ENCODE data around the gene PPP2R5A. TPM values are rescaled to one million over a fixed set of nuclear protein-coding genes. Genes with fewer than 3 reads are reported as not detected.
"Not testable (repeated sequence)": the region's sequence is repeated elsewhere in the genome, so short reads cannot be mapped to it uniquely, and the experiment has no call there.

Gene PPP2R5A
- total RNA-seq, 1 experiment from 2014 or later, result 22.0 TPM

- no peak overlapping the region for H3K56ac ChIP-seq (ENCODE audit: insufficient read length, low read depth, low read length)
- H3K79me1 ChIP-seq (ENCODE audit: insufficient read depth, low read depth, low read length, poor library complexity, severe bottlenecking), result no peaks in the 10 kb centered on the region
- no peak overlapping the region for H3K27ac ChIP-seq (ENCODE audit: insufficient read length, low read depth, low read length)
- H2BK5ac ChIP-seq (ENCODE audit: insufficient read length, low read length), result no peak overlapping the region
- H3K23me2 ChIP-seq (ENCODE audit: insufficient read length, low read depth, low read length, poor library complexity, severe bottlenecking), result no peaks in the 10 kb centered on the region
- no peak for DNase-seq
- H4K8ac ChIP-seq (replicated peaks; ENCODE audit: insufficient read length, low read depth, low read length), result no peak overlapping the region
- no peak overlapping the region for H3K23ac ChIP-seq (ENCODE audit: insufficient read length, low read depth, low read length)
- no peak overlapping the region for H4K5ac ChIP-seq (ENCODE audit: insufficient read length, low read depth, low read length)
- peaks cover 3 to 5% of the 10 kb centered on the region in 2 experiments; a peak in 3 of 5 replicates for H3K9me3 Mint-ChIP-seq
- H3K4ac ChIP-seq (ENCODE audit: low read depth, low read length), result no peak overlapping the region
- no peak overlapping the region for H3K4me2 ChIP-seq (ENCODE audit: insufficient read depth, insufficient read length, low read length)
- peaks cover 15 to 16% of the 10 kb centered on the region in 2 experiments for H3K4me1 Mint-ChIP-seq
- H4K20me1 ChIP-seq (ENCODE audit: control insufficient read depth, insufficient read depth, insufficient read length), result no peaks in the 10 kb centered on the region
- H2BK15ac ChIP-seq (ENCODE audit: low read depth, low read length), result no peak overlapping the region
- H3K36me3 Mint-ChIP-seq (ENCODE audit: insufficient read depth in 1 of 3, low read depth in 3 of 3), result peaks cover 4 to 7% (median 5%) of the 10 kb centered on the region in 3 experiments
- no peak overlapping the region for H2AK5ac ChIP-seq (ENCODE audit: insufficient read length, low read length)
- H3T11ph ChIP-seq (ENCODE audit: low read length), result no peak overlapping the region
- no peak overlapping the region for H2AFZ ChIP-seq (ENCODE audit: low read length)
- no peak overlapping the region for H3K27ac Mint-ChIP-seq
- no peaks in the 10 kb centered on the region for H3K9me3 ChIP-seq (ENCODE audit: control insufficient read depth, low read depth, low read length)
- peaks cover 4% of the 10 kb centered on the region; the same call in 1 of the 2 replicates for H3K4me1 ChIP-seq (ENCODE audit: insufficient read depth, low read length)
- H3K27me3 ChIP-seq (ENCODE audit: insufficient read depth, low read length), result no peaks in the 10 kb centered on the region
- no peak overlapping the region for H2BK120ac ChIP-seq (ENCODE audit: low read depth, low read length, poor library complexity, severe bottlenecking)
- no peak overlapping the region for H4K91ac ChIP-seq (ENCODE audit: insufficient read length, low read depth, low read length)
- 100% methylated on average over 2 of the region's 2 CpGs for WGBS (ENCODE audit: extremely low coverage, insufficient read length, low lambda C conversion rate)
- TF ChIP-seq CTCF (conservative IDR thresholded peaks at IDR 0.05), result no peak
- no peak overlapping the region for H3K4me3 Mint-ChIP-seq
- H3K18ac ChIP-seq (ENCODE audit: insufficient read length, low read depth, low read length), result no peak overlapping the region
- H2BK12ac ChIP-seq (ENCODE audit: insufficient read length, low read depth, low read length), result no peak overlapping the region
- no peak overlapping the region for H2BK20ac ChIP-seq (ENCODE audit: low read depth, low read length, poor library complexity, severe bottlenecking)
- H3K9ac ChIP-seq (ENCODE audit: extremely low read depth, insufficient read length, low read length), result no peak overlapping the region
- H3K14ac ChIP-seq (ENCODE audit: insufficient read depth, low read length), result no peak overlapping the region
- no peaks in the 10 kb centered on the region for H3K27me3 Mint-ChIP-seq (ENCODE audit: low read depth)
- H3K79me2 ChIP-seq (ENCODE audit: insufficient read depth, low read length), result no peaks in the 10 kb centered on the region; the same call in 1 of the 2 replicates
Measured at GRCh38 chr1:212317916-212318315, 32.7 kb downstream of the PPP2R5A start.

GRCh38 chr1:212321031-212321430 is 35.8 kb downstream of the PPP2R5A start:
- H3K4me3 Mint-ChIP-seq; H3K27ac Mint-ChIP-seq; H3K23me2 ChIP-seq (ENCODE audit: insufficient read length, low read depth, low read length, poor library complexity, severe bottlenecking); H4K5ac ChIP-seq (ENCODE audit: insufficient read length, low read depth, low read length); H3K4ac ChIP-seq (ENCODE audit: low read depth, low read length); H2BK5ac ChIP-seq (ENCODE audit: insufficient read length, low read length); H3K4me1 Mint-ChIP-seq; H3K27me3 Mint-ChIP-seq (ENCODE audit: low read depth); H3K9me3 ChIP-seq (ENCODE audit: control insufficient read depth, low read depth, low read length); H3T11ph ChIP-seq (ENCODE audit: low read length); H3K36me3 Mint-ChIP-seq (ENCODE audit: insufficient read depth in 1 of 3, low read depth in 3 of 3); H3K79me1 ChIP-seq (ENCODE audit: insufficient read depth, low read depth, low read length, poor library complexity, severe bottlenecking); H3K9me3 Mint-ChIP-seq; H4K91ac ChIP-seq (ENCODE audit: insufficient read length, low read depth, low read length); H3K4me1 ChIP-seq (ENCODE audit: insufficient read depth, low read length); H2AFZ ChIP-seq (ENCODE audit: low read length); DNase-seq; H3K27ac ChIP-seq (ENCODE audit: insufficient read length, low read depth, low read length); H3K23ac ChIP-seq (ENCODE audit: insufficient read length, low read depth, low read length); H2BK12ac ChIP-seq (ENCODE audit: insufficient read length, low read depth, low read length); H2BK15ac ChIP-seq (ENCODE audit: low read depth, low read length); H3K79me2 ChIP-seq (ENCODE audit: insufficient read depth, low read length); H3K56ac ChIP-seq (ENCODE audit: insufficient read length, low read depth, low read length); H3K18ac ChIP-seq (ENCODE audit: insufficient read length, low read depth, low read length); H2BK20ac ChIP-seq (ENCODE audit: low read depth, low read length, poor library complexity, severe bottlenecking); H4K8ac ChIP-seq (replicated peaks; ENCODE audit: insufficient read length, low read depth, low read length); H3K27me3 ChIP-seq (ENCODE audit: insufficient read depth, low read length); H3K9ac ChIP-seq (ENCODE audit: extremely low read depth, insufficient read length, low read length); H2AK5ac ChIP-seq (ENCODE audit: insufficient read length, low read length); H3K4me2 ChIP-seq (ENCODE audit: insufficient read depth, insufficient read length, low read length); H3K14ac ChIP-seq (ENCODE audit: insufficient read depth, low read length); H2BK120ac ChIP-seq (ENCODE audit: low read depth, low read length, poor library complexity, severe bottlenecking); H4K20me1 ChIP-seq (ENCODE audit: control insufficient read depth, insufficient read depth, insufficient read length): not testable (repeated sequence)
- no CpG with 5 or more reads among the region's 34 CpGs for whole genome bisulfite sequencing (ENCODE audit: extremely low coverage, insufficient read length, low lambda C conversion rate)
